ENCODE results near the gene CASR. TPM values are rescaled to one million over a fixed set of nuclear protein-coding genes. Genes with fewer than 3 reads are reported as not detected.

The CASR gene
- total RNA-seq, 4 donors from 2014 or later: 0.39 TPM; not detected in 3

DNA sequence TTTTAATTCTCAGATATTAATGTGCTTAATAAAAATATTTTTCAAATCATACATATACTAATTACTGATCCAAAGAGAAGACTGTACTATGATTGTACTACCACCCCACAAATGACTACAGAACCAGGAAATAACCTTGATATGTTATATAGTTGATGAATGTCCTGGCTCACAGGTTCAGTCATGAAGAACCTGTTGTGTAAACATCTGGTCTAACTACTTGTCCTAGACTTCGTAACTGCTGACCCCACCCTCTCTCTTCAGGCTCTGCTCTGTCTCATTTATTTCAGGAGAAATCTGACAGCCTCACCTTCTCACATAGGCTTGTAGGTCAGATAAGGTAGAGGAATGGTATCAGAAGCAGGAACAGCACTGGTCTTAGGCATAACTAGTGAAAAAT, 126.9 kb downstream of the CASR start:
- H3K4me3 ChIP-seq: no peak overlapping the region
- TF ChIP-seq, protein P1, sequence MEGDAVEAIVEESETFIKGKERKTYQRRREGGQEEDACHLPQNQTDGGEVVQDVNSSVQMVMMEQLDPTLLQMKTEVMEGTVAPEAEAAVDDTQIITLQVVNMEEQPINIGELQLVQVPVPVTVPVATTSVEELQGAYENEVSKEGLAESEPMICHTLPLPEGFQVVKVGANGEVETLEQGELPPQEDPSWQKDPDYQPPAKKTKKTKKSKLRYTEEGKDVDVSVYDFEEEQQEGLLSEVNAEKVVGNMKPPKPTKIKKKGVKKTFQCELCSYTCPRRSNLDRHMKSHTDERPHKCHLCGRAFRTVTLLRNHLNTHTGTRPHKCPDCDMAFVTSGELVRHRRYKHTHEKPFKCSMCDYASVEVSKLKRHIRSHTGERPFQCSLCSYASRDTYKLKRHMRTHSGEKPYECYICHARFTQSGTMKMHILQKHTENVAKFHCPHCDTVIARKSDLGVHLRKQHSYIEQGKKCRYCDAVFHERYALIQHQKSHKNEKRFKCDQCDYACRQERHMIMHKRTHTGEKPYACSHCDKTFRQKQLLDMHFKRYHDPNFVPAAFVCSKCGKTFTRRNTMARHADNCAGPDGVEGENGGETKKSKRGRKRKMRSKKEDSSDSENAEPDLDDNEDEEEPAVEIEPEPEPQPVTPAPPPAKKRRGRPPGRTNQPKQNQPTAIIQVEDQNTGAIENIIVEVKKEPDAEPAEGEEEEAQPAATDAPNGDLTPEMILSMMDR (IDR thresholded peaks at IDR 0.05): no peak
- TF ChIP-seq POLR2A (IDR thresholded peaks at IDR 0.05) (no peak), EP300 (IDR thresholded peaks at IDR 0.05) (no peak)
- no peaks in the 10 kb centered on the region for H3K27me3 ChIP-seq
- no peak for DNase-seq (ENCODE audit: low spot score in 2 of 2)
- no peaks in the 10 kb centered on the region for H3K36me3 ChIP-seq
- 64% methylated on average over 1 of the region's 1 CpG for WGBS, 2 donors
- H3K9me3 ChIP-seq: no peaks in the 10 kb centered on the region
- no peak overlapping the region for H3K27ac ChIP-seq
- H3K4me1 ChIP-seq: peaks cover 0 to 6% (median 0%) of the 10 kb centered on the region in 4 donors

DNA sequence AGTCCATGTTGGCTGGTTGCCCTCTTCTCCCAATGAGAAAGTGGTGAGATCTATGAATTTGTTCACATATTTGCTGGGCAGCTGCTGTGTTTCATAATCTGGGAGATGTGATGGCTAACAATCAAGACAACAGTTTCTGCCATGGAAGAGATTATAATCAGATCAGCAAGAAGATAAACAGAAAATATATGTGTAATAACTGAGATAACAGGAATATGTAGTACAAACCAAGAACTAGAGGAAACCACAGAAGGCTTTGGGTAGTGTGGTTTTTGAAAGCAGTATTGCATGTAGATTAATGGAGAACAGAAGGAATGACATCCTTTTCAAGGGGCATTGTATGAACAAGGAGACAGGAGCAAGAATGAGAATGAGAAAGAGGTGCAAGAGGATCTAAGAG, 129.4 kb downstream of the CASR start:
- no peaks in the 10 kb centered on the region for H3K36me3 ChIP-seq
- H3K4me1 ChIP-seq: no peaks in the 10 kb centered on the region
- no peaks in the 10 kb centered on the region for H3K9me3 ChIP-seq
- H3K4me3 ChIP-seq: no peak overlapping the region
- TF ChIP-seq EP300 (IDR thresholded peaks at IDR 0.05): no peak
- no peak for TF ChIP-seq POLR2A (IDR thresholded peaks at IDR 0.05)
- TF ChIP-seq, protein P1 (IDR thresholded peaks at IDR 0.05): no peak
- no peak overlapping the region for H3K27ac ChIP-seq
- no peak for DNase-seq (ENCODE audit: low spot score in 2 of 2)
- no peaks in the 10 kb centered on the region for H3K27me3 ChIP-seq

DNA sequence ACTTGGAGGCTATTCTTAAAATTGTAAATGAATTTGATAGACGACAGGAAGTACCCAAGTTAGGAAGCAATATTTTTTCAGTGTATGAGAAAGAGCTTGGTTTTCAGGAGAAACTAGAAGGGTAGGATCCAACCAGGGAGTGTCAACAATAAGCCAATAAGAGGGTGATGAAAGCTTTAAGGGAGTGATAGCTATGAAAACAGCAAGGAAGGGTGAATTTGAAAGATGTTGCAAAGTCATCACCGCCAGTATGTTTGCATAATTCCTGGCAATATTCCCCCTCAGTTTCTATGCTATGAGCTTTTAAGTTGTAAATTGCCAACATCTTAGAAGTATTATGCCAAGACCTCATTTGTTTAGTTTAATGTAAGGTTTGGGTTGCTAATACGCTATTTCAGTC, 129.8 kb downstream of the CASR start:
- no peak overlapping the region for H3K27ac ChIP-seq
- no peak for TF ChIP-seq EP300 (IDR thresholded peaks at IDR 0.05)
- TF ChIP-seq POLR2A (IDR thresholded peaks at IDR 0.05): no peak
- TF ChIP-seq, protein P1 (IDR thresholded peaks at IDR 0.05): no peak
- H3K4me3 ChIP-seq: no peak overlapping the region
- H3K27me3 ChIP-seq: no peaks in the 10 kb centered on the region
- no peaks in the 10 kb centered on the region for H3K9me3 ChIP-seq
- no peaks in the 10 kb centered on the region for H3K36me3 ChIP-seq
- no peaks in the 10 kb centered on the region for H3K4me1 ChIP-seq
- WGBS, 2 donors: 71 to 76% methylated on average over 3 of the region's 3 CpGs
- no peak for DNase-seq (ENCODE audit: low spot score in 2 of 2)

DNA sequence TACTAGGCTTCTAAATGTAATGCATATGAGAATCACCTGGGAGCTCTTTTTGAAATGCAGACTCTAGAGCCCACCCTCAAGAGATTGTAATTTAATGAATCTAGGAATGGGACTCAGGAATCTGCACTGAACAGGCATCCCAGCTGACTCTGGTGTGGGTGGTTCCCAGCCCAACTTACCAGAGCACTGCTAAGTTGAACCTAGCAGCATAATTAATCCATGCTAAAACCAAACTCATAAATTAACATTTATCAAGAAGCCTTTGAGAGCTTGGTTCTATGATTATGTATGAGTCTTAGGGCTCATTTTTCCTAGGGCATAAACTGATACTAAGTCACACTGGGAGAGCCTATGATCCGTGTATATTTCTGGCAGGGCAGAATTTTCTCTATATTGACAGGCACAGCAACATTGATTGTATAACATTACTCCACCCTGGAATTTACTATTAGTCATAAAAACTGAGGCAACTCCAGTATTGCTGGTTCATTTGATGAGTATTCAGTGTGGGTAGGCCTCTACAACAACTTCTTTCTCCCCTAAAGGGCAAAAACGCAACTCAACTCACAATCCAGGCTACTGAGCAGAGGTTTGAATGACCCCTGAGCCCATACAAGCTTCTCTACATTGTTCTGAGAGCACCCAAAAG, 130.9 kb downstream of the CASR start:
- Histone ChIP-seq H3K27me3 (no peaks in the 10 kb centered on the region), H3K27ac (no peak overlapping the region), H3K4me3 (no peak overlapping the region), H3K9me3 (peaks cover 0 to 3% (median 0%) of the 10 kb centered on the region in 4 donors), H3K36me3 (no peaks in the 10 kb centered on the region), H3K4me1 (no peaks in the 10 kb centered on the region)
- TF ChIP-seq POLR2A (IDR thresholded peaks at IDR 0.05): no peak
- TF ChIP-seq EP300 (IDR thresholded peaks at IDR 0.05): no peak
- TF ChIP-seq, protein P1 (IDR thresholded peaks at IDR 0.05): no peak
- 34 to 38% methylated on average over 2 of the region's 2 CpGs for WGBS, 2 donors
- no peak for DNase-seq (ENCODE audit: low spot score in 2 of 2)

DNA sequence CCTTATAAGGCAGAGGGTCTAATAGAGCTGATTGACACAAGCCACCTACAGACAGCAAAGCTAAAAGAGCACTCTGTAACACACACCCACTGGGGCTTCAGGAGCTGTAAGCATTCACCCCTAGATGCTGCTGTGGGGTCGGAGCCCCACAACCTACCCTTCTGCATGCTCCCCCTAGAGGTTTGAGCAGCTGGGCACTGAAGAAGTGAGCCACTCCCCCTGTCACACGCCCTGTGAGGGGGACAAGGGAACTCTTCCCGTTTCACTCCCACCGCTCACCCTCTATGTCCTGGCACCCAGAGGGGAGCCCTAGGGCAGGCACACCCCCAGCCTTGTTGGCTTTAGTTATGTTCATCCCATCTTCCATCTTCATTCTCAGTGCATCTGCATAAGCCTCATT, 132.2 kb downstream of the CASR start:
- H3K27me3 ChIP-seq: no peaks in the 10 kb centered on the region
- no peak for DNase-seq (ENCODE audit: low spot score in 2 of 2)
- WGBS, 2 donors: 39 to 41% methylated on average over 4 of the region's 4 CpGs
- TF ChIP-seq POLR2A (IDR thresholded peaks at IDR 0.05) (no peak), EP300 (IDR thresholded peaks at IDR 0.05) (no peak)
- TF ChIP-seq, protein P1 (IDR thresholded peaks at IDR 0.05): no peak
- peaks cover 0 to 11% (median 0%) of the 10 kb centered on the region in 4 donors for H3K9me3 ChIP-seq
- no peaks in the 10 kb centered on the region for H3K4me1 ChIP-seq
- no peak overlapping the region for H3K4me3 ChIP-seq
- no peaks in the 10 kb centered on the region for H3K36me3 ChIP-seq
- no peak overlapping the region for H3K27ac ChIP-seq

All from tibial nerve (tissue), 4 donors.